Right cardiac atrium (tissue), 5 donors: ENCODE data around the gene CD248. TPM values are rescaled to one million over a fixed set of nuclear protein-coding genes. Genes with fewer than 3 reads are reported as not detected.
A peak's percentile ranks its signal among the peaks of the same experiment; 100 is the strongest.
"Not testable (repeated sequence)": the region's sequence is repeated elsewhere in the genome, so short reads cannot be mapped to it uniquely, and the experiment has no call there.

Source experiments
- ATAC-seq, 2 donors: fragments of 200-7000 bp; cut with Tn5 transposase; one replicate each; pipeline versions ENCODE4 v1.8.0 to v1.9.1; 2020; ENCODE audit warnings: moderate library complexity in 2 of 2, mild to moderate bottlenecking in 1 of 2
- DNase-seq, 3 donors: peaks; one replicate each; pipeline ENCODE4 v3.0.0-alpha.2; 2020
- H3K27ac ChIP-seq: one replicate; pipeline ENCODE4 v1.5.1; 2013; ENCODE audit warnings: mild to moderate bottlenecking, low read length, control low read depth, moderate library complexity
- H3K27me3 ChIP-seq: one replicate; pipeline ENCODE4 v1.6.1; 2013; ENCODE audit not compliant: control insufficient read depth, insufficient read depth
- H3K4me1 ChIP-seq: one replicate; pipeline ENCODE4 v1.6.1; 2013; ENCODE audit warnings: low read length; ENCODE audit not compliant: control insufficient read depth, insufficient read depth
- H3K4me3 ChIP-seq: one replicate; pipeline ENCODE4 v1.5.1; 2013; ENCODE audit warnings: low read length, control low read depth
- H3K9me3 ChIP-seq: one replicate; pipeline ENCODE4 v1.6.1; 2013; ENCODE audit warnings: low read length; ENCODE audit not compliant: control insufficient read depth
- WGBS: extraction: QIAGEN DNeasy Blood & Tissue Kit; methylation state at CpG from one replicate; pipeline ENCODE4 v1.1.7; 2013; 5-methylcytosine and 5-hydroxymethylcytosine counted together
- intact Hi-C, 4 donors: fragments of 100-400 bp; cut with DNase I; formaldehyde crosslinking; loops; one replicate each; pipeline versions ENCODE4 v1.11.0 to v1.14.0; 2022 to 2023
- polyA plus RNA-seq: library from polyadenylated mRNA; stranded (reverse); fragments of 200-250 nt; gene quantifications from one replicate; pipeline ENCODE4 v1.2.3, GENCODE V29; 2013
- total RNA-seq, 4 donors: library from RNA; stranded (reverse); fragmentation: NEBNext Ultra II Directional; extraction: Animal tissue kit (Norgen Biotek cat#: 25700); gene quantifications; one replicate each; pipeline ENCODE4 v1.2.1, GENCODE V29; 2021
- donor health status: healthy with polysubstance abuse.
- donor health status: DM: no; HTN: yes; CAD: no.
- donor health status: DM: no; HTN: no; CAD: no.
- donor health status: DM: no; HTN: yes; CAD: no; lungs with severe emphysema.
- donor health status: DM: yes; HTN: yes; CAD: no.

Gene CD248
- total and polyA plus RNA-seq, 5 donors: 10.5 to 22.9 (median 21.1) TPM

DNA sequence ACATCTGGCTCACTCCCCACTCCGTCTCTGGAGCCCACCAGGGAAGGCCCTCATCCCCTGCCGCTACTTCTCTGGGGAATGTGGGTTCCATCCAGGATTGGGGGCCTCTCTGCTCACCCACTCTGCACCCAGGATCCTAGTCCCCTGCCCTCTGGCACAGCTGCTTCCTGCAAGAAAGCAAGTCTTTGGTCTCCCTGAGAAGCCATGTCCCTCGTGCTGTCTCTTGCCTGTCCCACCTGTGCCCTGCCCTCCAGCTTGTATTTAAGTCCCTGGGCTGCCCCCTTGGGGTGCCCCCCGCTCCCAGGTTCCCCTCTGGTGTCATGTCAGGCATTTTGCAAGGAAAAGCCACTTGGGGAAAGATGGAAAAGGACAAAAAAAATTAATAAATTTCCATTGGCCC, 39.8 kb downstream of the CD248 start:
- 80% methylated on average over 4 of the region's 4 CpGs for WGBS
- H3K27me3 ChIP-seq, intact Hi-C loops, H3K4me3 ChIP-seq, H3K9me3 ChIP-seq, H3K4me1 ChIP-seq, H3K27ac ChIP-seq: not testable (repeated sequence)
- DNase-seq (peak in 2 of 3 donors; percentile 40 to 46), ATAC-seq (peak in 1 of 2 donors; percentile 3)

DNA sequence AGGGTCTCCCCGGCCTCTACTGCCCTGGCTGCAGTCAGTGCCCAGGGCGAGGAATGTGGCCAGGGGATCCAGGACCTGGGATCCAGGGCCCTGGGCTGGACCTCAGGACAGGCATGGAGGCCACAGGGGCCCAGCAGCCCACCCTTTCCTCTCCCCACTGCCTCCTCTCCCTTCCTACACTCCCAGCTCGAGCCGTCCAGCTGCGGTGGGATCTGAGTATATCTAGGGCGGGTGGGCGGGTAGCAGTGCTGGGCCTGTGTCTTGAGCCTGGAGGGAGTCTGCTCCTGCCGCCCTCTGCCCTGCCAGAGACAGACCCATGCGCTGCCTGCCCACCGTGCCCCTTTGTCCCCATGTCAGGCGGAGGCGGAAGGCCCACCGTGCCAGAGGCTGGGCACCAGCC, 40.2 kb downstream of the CD248 start:
- DNase-seq: peak in 2 of 3 donors; percentile 27 to 36
- peak; percentile 1 to 3 for ATAC-seq
- H3K4me1 ChIP-seq, H3K27me3 ChIP-seq, H3K4me3 ChIP-seq, H3K27ac ChIP-seq, intact Hi-C loops, H3K9me3 ChIP-seq: not testable (repeated sequence)
- WGBS: 70% methylated on average over 13 of the region's 13 CpGs

DNA sequence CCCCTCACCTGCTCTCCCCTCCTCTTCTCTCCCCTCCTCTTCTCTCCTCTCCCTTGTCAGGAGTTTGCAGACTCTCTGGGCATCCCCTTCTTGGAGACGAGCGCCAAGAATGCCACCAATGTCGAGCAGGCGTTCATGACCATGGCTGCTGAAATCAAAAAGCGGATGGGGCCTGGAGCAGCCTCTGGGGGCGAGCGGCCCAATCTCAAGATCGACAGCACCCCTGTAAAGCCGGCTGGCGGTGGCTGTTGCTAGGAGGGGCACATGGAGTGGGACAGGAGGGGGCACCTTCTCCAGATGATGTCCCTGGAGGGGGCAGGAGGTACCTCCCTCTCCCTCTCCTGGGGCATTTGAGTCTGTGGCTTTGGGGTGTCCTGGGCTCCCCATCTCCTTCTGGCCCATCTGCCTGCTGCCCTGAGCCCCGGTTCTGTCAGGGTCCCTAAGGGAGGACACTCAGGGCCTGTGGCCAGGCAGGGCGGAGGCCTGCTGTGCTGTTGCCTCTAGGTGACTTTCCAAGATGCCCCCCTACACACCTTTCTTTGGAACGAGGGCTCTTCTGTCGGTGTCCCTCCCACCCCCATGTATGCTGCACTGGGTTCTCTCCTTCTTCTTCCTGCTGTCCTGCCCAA, 40.7 kb downstream of the CD248 start:
- no peak overlapping the region for H3K27ac ChIP-seq
- ATAC-seq: no peak
- no peaks in the 10 kb centered on the region for H3K9me3 ChIP-seq
- WGBS: 83% methylated on average over 14 of the region's 14 CpGs
- peak in 2 of 3 donors; percentile 47 to 61 for DNase-seq
- no peaks in the 10 kb centered on the region for H3K4me1 ChIP-seq
- H3K27me3 ChIP-seq: no peaks in the 10 kb centered on the region
- H3K4me3 ChIP-seq: no peak overlapping the region
- intact Hi-C loops: no loop called here

DNA sequence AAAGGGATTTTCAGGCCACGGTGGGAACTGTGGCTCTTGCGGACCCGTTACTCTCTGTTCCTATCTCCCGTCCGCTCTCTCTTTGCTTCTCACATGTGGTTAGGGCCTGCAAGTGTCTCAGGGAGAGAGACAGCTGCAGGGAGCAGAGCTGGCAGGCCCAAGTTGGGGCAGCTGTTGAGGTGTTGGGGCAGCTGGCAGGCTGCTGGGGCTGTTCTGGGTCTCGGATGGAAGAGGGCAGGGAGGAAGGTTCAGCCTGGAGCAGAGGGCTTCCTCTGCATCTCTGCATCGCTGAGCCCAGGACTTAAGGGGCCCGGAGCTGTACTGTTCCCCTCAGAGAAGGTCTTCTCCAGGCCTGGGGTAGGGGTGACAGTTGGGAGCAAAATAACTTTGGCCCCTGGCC, 41.4 kb downstream of the CD248 start:
- DNase-seq (peak in 1 of 3 donors; percentile 27), ATAC-seq (no peak)
- Histone ChIP-seq H3K4me3 (no peak overlapping the region), H3K27ac (no peak overlapping the region), H3K9me3 (no peaks in the 10 kb centered on the region), H3K4me1 (peaks cover under 1% of the 10 kb centered on the region), H3K27me3 (no peaks in the 10 kb centered on the region)
- intact Hi-C loops: no loop called here
- 88% methylated on average over 8 of the region's 8 CpGs for WGBS

DNA sequence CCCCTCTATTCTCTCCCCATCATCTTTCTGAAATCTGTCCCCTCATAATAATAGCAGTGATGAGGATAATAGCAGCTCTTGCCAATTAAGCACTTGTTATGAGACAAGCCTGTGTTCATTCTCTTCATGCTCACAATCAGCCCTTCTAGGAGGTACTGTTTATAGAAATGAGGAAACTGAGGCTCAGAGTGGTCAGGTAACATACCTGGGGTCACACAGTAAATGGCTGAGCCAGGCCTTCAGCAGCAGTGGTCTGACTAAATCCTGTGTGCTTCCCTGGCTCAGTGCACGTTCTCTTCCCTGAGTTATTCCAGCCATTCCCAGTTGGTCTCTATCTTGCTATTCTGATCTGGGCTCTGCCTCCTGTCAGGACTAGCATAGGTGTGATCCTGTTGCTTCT, 42.6 kb downstream of the CD248 start:
- Histone ChIP-seq H3K4me1 (peaks cover 2% of the 10 kb centered on the region), H3K27me3 (no peaks in the 10 kb centered on the region), H3K27ac (no peak overlapping the region), H3K4me3 (no peak overlapping the region), H3K9me3 (no peaks in the 10 kb centered on the region)
- intact Hi-C loops: no loop called here
- ATAC-seq: no peak
- WGBS: 42% methylated on average over 1 of the region's 1 CpG
- no peak for DNase-seq

DNA sequence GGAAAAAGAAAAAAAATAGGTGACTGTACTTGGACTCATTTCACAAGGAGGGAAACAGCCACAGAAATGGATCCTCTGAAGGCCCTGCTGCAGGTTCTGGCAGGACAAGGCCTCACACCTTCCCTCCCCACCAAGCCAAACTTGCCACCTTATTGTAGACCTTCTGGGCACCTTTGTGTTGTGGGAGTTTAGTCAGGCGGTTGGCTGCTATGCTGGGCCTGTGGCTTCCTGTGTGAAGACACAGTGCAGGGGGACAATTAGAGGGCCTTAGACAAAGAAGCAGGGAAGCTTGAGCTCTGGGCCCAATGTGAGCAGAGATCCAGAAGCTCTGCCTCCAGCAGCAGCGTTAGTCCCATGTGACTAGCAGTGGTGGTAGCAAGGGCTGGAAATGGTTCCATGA, 44.2 kb downstream of the CD248 start:
- Histone ChIP-seq H3K4me3 (no peak overlapping the region), H3K27me3 (no peaks in the 10 kb centered on the region), H3K4me1 (peaks cover 2% of the 10 kb centered on the region), H3K9me3 (no peaks in the 10 kb centered on the region), H3K27ac (no peak overlapping the region)
- 95% methylated on average over 2 of the region's 2 CpGs for WGBS
- ATAC-seq (no peak), DNase-seq (no peak)
- intact Hi-C loops: no loop called here

DNA sequence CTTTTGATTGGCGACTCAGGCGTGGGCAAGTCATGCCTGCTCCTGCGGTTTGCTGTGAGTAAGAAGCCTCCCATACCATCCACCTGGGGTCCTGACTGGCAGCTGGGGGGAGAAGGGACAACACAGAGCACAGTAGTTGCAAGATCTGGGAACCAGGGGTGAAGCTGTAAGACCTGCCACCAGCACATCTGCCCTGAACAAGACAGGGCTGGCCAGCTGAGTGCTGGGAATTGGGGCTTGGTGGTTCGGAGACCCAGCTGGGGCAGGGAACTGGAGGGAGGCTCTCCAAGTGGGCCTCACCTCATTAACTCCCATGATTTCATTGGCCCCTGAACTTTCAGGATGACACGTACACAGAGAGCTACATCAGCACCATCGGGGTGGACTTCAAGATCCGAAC, 45.0 kb downstream of the CD248 start:
- Histone ChIP-seq H3K27ac (no peak overlapping the region), H3K4me3 (no peak overlapping the region), H3K9me3 (no peaks in the 10 kb centered on the region), H3K27me3 (no peaks in the 10 kb centered on the region), H3K4me1 (peaks cover 4% of the 10 kb centered on the region)
- WGBS: 93% methylated on average over 7 of the region's 7 CpGs
- ATAC-seq: no peak
- DNase-seq: no peak
- intact Hi-C loops: no loop called here

DNA sequence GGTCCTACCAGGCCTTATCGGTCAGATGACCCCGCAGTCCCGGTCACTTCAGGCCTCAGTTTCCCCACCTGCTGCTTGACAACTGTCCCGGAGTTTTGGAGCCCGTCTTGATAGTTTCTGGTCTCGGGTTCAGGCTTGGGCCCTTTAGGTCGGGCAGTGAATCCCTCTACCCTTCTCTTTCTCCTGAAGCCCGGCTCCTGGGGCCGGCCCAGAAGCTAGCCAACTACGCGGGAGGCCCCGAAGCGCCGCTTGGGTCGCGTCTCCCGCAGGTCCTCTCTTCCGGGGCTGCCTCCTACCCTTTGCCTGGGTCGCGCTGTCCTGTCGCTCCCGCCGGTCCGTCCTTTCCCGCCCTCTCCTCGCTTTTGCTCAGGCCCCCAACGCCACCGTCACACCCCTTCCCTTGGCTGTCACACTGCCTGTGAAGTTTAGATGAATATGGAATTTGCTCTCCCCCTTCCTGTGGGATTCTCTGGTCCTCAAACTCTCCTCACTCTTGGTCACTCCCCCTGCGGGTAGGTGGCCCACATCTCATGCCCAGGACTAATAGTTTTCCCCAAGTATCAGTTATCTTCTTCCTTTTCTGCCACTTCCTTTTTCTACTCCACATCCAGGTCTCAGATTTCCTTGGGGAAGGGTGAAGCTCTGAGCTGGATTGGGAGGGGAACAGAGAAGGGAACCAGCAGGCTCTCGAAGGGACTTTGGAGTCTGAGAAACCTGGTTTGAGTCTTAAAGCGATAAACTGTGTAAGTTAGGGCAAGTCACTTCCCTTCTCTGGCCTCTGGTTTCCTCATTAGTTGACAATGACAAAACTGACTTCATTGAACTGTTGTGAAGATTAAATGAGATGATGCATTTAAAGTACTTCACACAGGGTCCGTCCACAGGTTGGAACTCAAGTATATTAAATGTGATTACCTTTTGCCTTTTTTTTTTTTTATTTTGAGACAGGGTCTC, 47.6 kb downstream of the CD248 start:
- peak in 2 of 3 donors; percentile 67 to 71 for DNase-seq
- Histone ChIP-seq H3K27me3 (no peaks in the 10 kb centered on the region), H3K4me1 (peaks cover 6% of the 10 kb centered on the region), H3K4me3 (peak overlapping the region; percentile 96), H3K27ac (peak overlapping the region; percentile 98), H3K9me3 (no peaks in the 10 kb centered on the region)
- 3% methylated on average over 32 of the region's 32 CpGs for WGBS
- intact Hi-C loops: no loop called here
- ATAC-seq: no peak

DNA sequence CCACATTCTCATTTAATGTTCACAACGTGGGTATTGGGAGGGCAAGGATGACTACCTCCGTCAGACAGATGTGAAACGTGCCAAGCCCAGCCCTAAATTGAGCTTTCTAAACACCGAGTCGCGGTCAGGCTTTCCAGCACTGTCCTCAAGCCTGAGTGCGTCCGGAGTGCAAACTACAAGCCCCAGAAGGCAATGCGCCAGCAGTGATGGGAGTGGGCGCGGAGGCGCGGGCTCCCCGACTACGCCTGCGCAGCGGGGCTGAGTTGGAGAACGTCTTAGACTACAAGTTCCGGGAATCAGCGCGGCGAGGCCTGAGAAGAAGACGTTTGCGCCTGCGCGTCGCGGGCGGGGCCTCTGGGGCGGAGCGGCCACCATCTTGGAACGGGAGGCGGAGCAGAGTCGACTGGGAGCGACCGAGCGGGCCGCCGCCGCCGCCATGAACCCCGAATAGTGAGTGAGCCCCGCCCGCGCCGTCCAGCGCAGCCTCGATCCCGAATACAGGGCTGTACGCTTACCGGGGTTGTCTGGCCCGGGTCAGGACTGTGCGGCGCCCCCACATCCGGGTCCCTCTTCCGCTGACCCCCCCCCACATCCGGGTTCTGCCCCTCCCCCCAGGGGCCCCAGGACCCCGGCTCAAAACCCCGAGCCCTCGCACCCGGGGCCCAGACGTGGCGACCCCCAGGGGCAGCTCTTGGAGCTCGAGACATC, 48.4 kb downstream of the CD248 start, which contains the start of gene RAB1B:
RAB1B (plus strand) TSS at position 396 of the 708 bp plus-strand sequence; CDS start at position 437, 41 bp downstream.
- under 1% methylated on average over 64 of the region's 64 CpGs for WGBS
- intact Hi-C loops: no loop called here

DNA sequence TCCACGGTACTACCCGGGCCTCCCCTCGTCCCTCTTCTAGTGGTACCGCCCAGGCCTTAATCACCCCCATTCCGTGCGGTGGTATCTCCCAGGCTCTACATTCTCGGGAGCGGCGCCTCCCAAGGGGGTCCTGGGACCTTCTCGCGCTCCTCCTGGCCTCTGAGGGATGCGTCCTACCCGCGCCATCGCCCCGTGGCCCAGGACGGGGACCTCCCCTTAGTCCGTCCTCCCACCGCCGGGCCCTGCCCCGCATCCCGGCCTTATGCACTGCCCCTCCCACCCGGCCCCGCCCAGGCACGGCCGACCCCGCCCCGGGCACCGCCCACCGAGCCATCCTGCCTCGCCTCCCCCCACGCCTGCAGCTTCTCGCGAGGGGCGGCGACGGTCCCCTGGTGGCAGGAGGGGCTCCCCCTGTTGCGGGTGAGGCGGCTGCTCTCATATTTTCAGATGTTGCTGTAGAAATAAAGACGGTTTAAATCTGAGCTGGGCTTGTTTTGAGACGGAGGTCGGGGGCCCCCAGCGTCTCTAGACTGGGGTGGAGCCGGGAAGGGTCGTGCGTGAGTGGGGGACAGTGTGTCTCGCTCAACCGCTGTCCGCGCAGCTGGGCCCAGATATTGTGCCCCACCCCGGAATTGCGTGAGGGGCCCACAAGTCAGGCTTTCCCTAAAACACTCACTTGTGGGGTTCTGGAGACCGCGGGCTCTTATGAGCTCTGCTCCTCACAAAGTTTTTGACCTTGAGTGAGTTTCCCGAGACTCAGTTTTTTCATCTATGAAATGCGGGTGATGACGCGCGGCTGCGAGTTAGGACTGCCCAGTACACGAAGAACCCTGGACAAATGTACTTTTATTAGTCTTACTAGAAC, 49.2 kb downstream of the CD248 start:
- WGBS: under 1% methylated on average over 61 of the region's 61 CpGs
- intact Hi-C loops: no loop called here

More for the DNA sequence above, 48.4 kb downstream of the CD248 start, which contains the start of gene RAB1B:
- Histone ChIP-seq H3K4me1 (peaks cover 6% of the 10 kb centered on the region), H3K27me3 (no peaks in the 10 kb centered on the region), H3K27ac (peak within 1 kb of the TSS; percentile 98), H3K4me3 (peak within 1 kb of the TSS; percentile 96), H3K9me3 (no peaks in the 10 kb centered on the region)
- ATAC-seq (peak; percentile 93 to 94), DNase-seq (peak; percentile 100)

More for the DNA sequence above, 49.2 kb downstream of the CD248 start:
- no peaks in the 10 kb centered on the region for H3K9me3 ChIP-seq
- no peaks in the 10 kb centered on the region for H3K27me3 ChIP-seq
- DNase-seq: peak; percentile 93 to 97 (median 96)
- peak overlapping the region; percentile 94 for H3K27ac ChIP-seq
- peak; percentile 89 to 91 for ATAC-seq
- peaks cover 6% of the 10 kb centered on the region for H3K4me1 ChIP-seq
- peak overlapping the region; percentile 59 for H3K4me3 ChIP-seq
